K562 (cell line): ENCODE data around the gene CPB1. TPM values are rescaled to one million over a fixed set of nuclear protein-coding genes. Genes with fewer than 3 reads are reported as not detected.

Experiments used
- ATAC-seq: fragments of 200-7000 bp; cut with Tn5 transposase; 3 replicates; pipeline ENCODE4 v1.9.1; 2020; ENCODE audit warnings: moderate library complexity
- BruUV-seq: library from RNA; stranded (reverse); fragments of 400-500 nt; replicated peaks from 2 replicates; lab custom pipeline; 2021; lab: Mats Ljungman, UMichigan
- CTCF ChIA-PET: fragments of 300-600 bp; formaldehyde crosslinking; extraction: SDS; loops from one replicate; lab custom pipeline; 2021; ENCODE audit warnings: low intra/inter-chr PET ratio; lab: Yijun Ruan, JAX
- POLR2A ChIA-PET: fragments of 300-600, 350-650 bp; sonication (Branson Sonifier 250); formaldehyde crosslinking; extraction: SDS; loops from one replicate; lab custom pipeline; 2021; ENCODE audit warnings: antibody characterized with exemption, inconsistent platforms; lab: Yijun Ruan, JAX
- DNase-seq, 4 experiments: peaks; one replicate each; pipeline versions ENCODE4 v3.0.0 to v3.0.0-alpha.2; 2011 to 2018; ENCODE audit warnings: low spot score in 3 of 4, mixed read lengths in 3 of 4; ENCODE audit errors: extremely low read depth in 1 of 4
- FAIRE-seq: peaks from 2 replicates; lab custom pipeline; 2011; peaks lifted over from hg19 to GRCh38; lab: Jason Lieb, UNC
- H2AFZ ChIP-seq: 2 replicates; pipeline ENCODE4 v1.6.0; 2011; ENCODE audit warnings: low read depth, low read length, control low read depth, inconsistent platforms
- H3K27ac ChIP-seq: fragments of 200-600 bp; 3 replicates; pipeline ENCODE4 v1.8.0; 2011; ENCODE audit warnings: low read depth, mild to moderate bottlenecking, control low read depth, inconsistent platforms, low read length, moderate library complexity, mixed read lengths; ENCODE audit errors: extremely low read depth
- H3K27me3 ChIP-seq, 2 experiments: fragments of 300-600 bp in 1 of 2; 2 replicates in 1 of 2; 3 replicates in 1 of 2; pipeline versions ENCODE4 v1.6.0 to v1.8.0; 2011; ENCODE audit warnings: inconsistent platforms in 2 of 2, low read length in 2 of 2, mild to moderate bottlenecking in 1 of 2, mixed read lengths in 1 of 2, moderate library complexity in 1 of 2; ENCODE audit not compliant: control insufficient read depth in 2 of 2, insufficient read depth in 2 of 2
- H3K36me3 ChIP-seq: fragments of 300-600 bp; 3 replicates; pipeline ENCODE4 v1.8.0; 2011; ENCODE audit warnings: mild to moderate bottlenecking, low read length, inconsistent platforms; ENCODE audit not compliant: control insufficient read depth, insufficient read depth
- H3K4me1 ChIP-seq, 2 experiments: fragments of 200-600 bp in 1 of 2; replicated peaks in 1 of 2; 2 replicates in 1 of 2; 3 replicates in 1 of 2; pipeline versions ENCODE4 v1.5.1 to v1.8.0; 2011; ENCODE audit warnings: inconsistent platforms in 2 of 2, low read length in 2 of 2, mild to moderate bottlenecking in 1 of 2, mixed read lengths in 1 of 2, moderate library complexity in 1 of 2; ENCODE audit not compliant: control insufficient read depth in 2 of 2, insufficient read depth in 2 of 2
- H3K4me2 ChIP-seq: 2 replicates; pipeline ENCODE4 v1.6.1; 2011; ENCODE audit warnings: low read length, control low read depth, inconsistent platforms, mixed read lengths; ENCODE audit not compliant: insufficient read depth
- H3K4me3 ChIP-seq: fragments of 200-600 bp; sonication (generic), shearing (Covaris generic); 2 replicates; pipeline ENCODE4 v1.5.1; 2016; ENCODE audit warnings: control low read depth, inconsistent platforms
- H3K79me2 ChIP-seq: fragments of 200-600 bp; 3 replicates; pipeline ENCODE4 v1.8.0; 2011; ENCODE audit warnings: low read length, inconsistent platforms; ENCODE audit not compliant: control insufficient read depth, insufficient read depth
- H3K9ac ChIP-seq, 2 experiments: 2 replicates each; pipeline versions ENCODE4 v1.6.0 to v1.6.1; 2011; ENCODE audit warnings: low read depth in 2 of 2, low read length in 2 of 2, control low read depth in 1 of 2, inconsistent platforms in 1 of 2, mild to moderate bottlenecking in 1 of 2, mixed read lengths in 1 of 2; ENCODE audit not compliant: insufficient read depth in 1 of 2
- H3K9me1 ChIP-seq: one replicate; pipeline ENCODE4 v1.6.0; 2011; ENCODE audit warnings: inconsistent platforms, mild to moderate bottlenecking, low read length, moderate library complexity; ENCODE audit not compliant: control insufficient read depth, insufficient read depth
- H3K9me3 ChIP-seq: replicated peaks from 2 replicates; pipeline ENCODE4 v1.5.1; 2011; ENCODE audit warnings: low read depth, low read length, inconsistent platforms; ENCODE audit not compliant: control insufficient read depth, insufficient read depth
- H4K20me1 ChIP-seq: replicated peaks from 2 replicates; pipeline ENCODE4 v1.6.1; 2011; ENCODE audit warnings: low read length, inconsistent platforms, mixed read lengths; ENCODE audit not compliant: control insufficient read depth, insufficient read depth
- ATF6 ChIP-seq: sonication (generic); formaldehyde crosslinking; IDR thresholded peaks from 2 replicates; pipeline ENCODE4 v1.4.0; 2020; ENCODE audit warnings: mild to moderate bottlenecking, missing genetic modification reagents
- CBX1 ChIP-seq: sonication (generic); IDR thresholded peaks from 2 replicates; pipeline ENCODE4 v1.6.1; 2016; ENCODE audit warnings: antibody characterized with exemption, low read depth, mild to moderate bottlenecking
- CSDE1 ChIP-seq, 2 experiments: fragments of 450-650 bp; IDR thresholded peaks; 2 replicates each; pipeline ENCODE4 v1.6.1; 2016; ENCODE audit warnings: mild to moderate bottlenecking in 1 of 2
- FOXK1 ChIP-seq: sonication (generic); formaldehyde crosslinking; IDR thresholded peaks from 2 replicates; pipeline ENCODE4 v1.8.0; 2022; ENCODE audit warnings: missing genetic modification reagents, mild to moderate bottlenecking, borderline replicate concordance
- GATAD2B ChIP-seq: fragments of 450-650 bp; IDR thresholded peaks from 2 replicates; pipeline ENCODE4 v1.6.1; 2017; ENCODE audit warnings: mild to moderate bottlenecking, borderline replicate concordance
- HMGXB4 ChIP-seq: sonication (generic); formaldehyde crosslinking; IDR thresholded peaks from 2 replicates; pipeline ENCODE4 v1.8.1; 2023; ENCODE audit warnings: mild to moderate bottlenecking, missing genetic modification reagents
- MCM7 ChIP-seq, 2 experiments: fragments of 450-650 bp; IDR thresholded peaks; 2 replicates each; pipeline ENCODE4 v1.6.1; 2016 to 2018
- MLLT1 ChIP-seq, 2 experiments: fragments of 450-650 bp; IDR thresholded peaks; 2 replicates each; pipeline ENCODE4 v1.6.1; 2016
- OTX1 ChIP-seq: fragments of 450-650 bp; formaldehyde crosslinking; IDR thresholded peaks from 2 replicates; pipeline ENCODE4 v1.4.0; 2022; ENCODE audit warnings: mild to moderate bottlenecking
- PML ChIP-seq: IDR thresholded peaks from 2 replicates; pipeline ENCODE4 v1.6.1; 2012; ENCODE audit warnings: low read length, inconsistent platforms
- SP2 ChIP-seq: IDR thresholded peaks from 2 replicates; pipeline ENCODE4 v1.6.1; 2011; ENCODE audit warnings: mild to moderate bottlenecking, low read depth, low read length, moderate library complexity; ENCODE audit not compliant: poor library complexity, severe bottlenecking; ENCODE audit errors: extremely low read depth
- SPI1 ChIP-seq: IDR thresholded peaks from 2 replicates; pipeline ENCODE4 v1.6.1; 2011; ENCODE audit warnings: low read depth, low read length, control low read depth, borderline replicate concordance
- SRSF1 ChIP-seq: fragments of 200-400 bp; formaldehyde crosslinking; IDR thresholded peaks from 2 replicates; pipeline ENCODE4 v1.6.1; 2017; ENCODE audit warnings: mild to moderate bottlenecking, low read depth, low read length, moderate library complexity
- TCF3 ChIP-seq: sonication (generic); formaldehyde crosslinking; IDR thresholded peaks from 2 replicates; pipeline ENCODE4 v1.4.0; 2020; ENCODE audit warnings: mild to moderate bottlenecking, missing genetic modification reagents
- ZNF780A ChIP-seq: fragments of 250-450 bp; sonication (Bioruptor Pico); IDR thresholded peaks from 2 replicates; pipeline ENCODE4 v1.5.0; 2021; ENCODE audit warnings: mild to moderate bottlenecking
- ZNF830 ChIP-seq: fragments of 250-450 bp; sonication (Bioruptor Pico); IDR thresholded peaks from 2 replicates; pipeline ENCODE4 v1.5.0; 2021; ENCODE audit warnings: mild to moderate bottlenecking
- WGBS: fragments of 100-300 bp; shearing (Covaris generic); methylation state at CpG from one replicate; pipeline ENCODE4 v1.1.6; 2016; ENCODE audit warnings: low coverage, mixed read lengths; ENCODE audit not compliant: insufficient coverage; ENCODE audit errors: missing lambda C conversion rate; 5-methylcytosine and 5-hydroxymethylcytosine counted together
- in situ Hi-C: fragments of 300-500 bp; cut with MboI; formaldehyde crosslinking; loops from 4 replicates; pipeline ENCODE4 v1.15.0; 2018; ENCODE audit warnings: inconsistent platforms, mixed read lengths
- intact Hi-C: fragments of 100-400 bp; cut with micrococcal nuclease; formaldehyde crosslinking; loops from 2 replicates; pipeline ENCODE4 v1.14.2; 2022
- polyA plus RNA-seq, 8 experiments: library from polyadenylated mRNA; depleted of rRNA in 4 of 8; stranded (reverse) in 5 of 8; unstranded in 3 of 8; fragments of >200 nt; fragmentation: Nextera tagmentation in 2 of 8; fragmentation: Illumina TruSeq in 1 of 8; extraction: Ambion mirVana in 2 of 8; extraction: Trizol in 1 of 8; gene quantifications; 2 replicates each; pipeline versions ENCODE4 v1.2.1 to v1.2.3, GENCODE V29; 2011 to 2014; ENCODE audit warnings: inconsistent platforms in 1 of 8, missing spikeins in 1 of 8
- total RNA-seq, 7 experiments: library from RNA; depleted of rRNA in 6 of 7; stranded (reverse); fragments of >200 nt in 6 of 7; fragmentation: Illumina TruSeq in 2 of 7; extraction: Trizol in 2 of 7; gene quantifications; 2 replicates each; pipeline versions ENCODE4 v1.2.1 to v1.2.3, GENCODE V29; 2011 to 2021; ENCODE audit warnings: low replicate concordance in 1 of 7

The CPB1 gene
- total and polyA plus RNA-seq, 9 of the 15 experiments (the other 6 are each of a cell fraction or from before 2014, with no cell fraction given): 3.7 TPM; not detected in 8

DNA sequence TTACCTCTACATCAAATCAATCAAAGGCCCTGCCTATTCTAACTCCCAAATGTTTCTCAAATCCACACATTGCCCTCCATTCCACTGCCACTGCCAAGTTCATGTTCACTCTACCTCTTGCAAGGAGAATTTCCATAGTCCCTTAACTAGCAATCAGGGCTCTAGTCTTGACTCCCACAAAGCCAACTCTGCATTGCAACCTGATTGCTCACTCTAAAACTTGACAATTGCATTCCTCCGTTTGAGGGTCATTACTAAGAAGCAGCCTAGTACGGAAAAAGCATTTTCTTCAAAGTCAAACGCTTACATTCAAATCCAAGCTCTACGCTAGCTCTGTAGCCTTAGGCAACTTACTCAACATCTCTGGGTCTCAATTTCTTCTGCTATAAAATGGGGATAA, 38.6 kb downstream of the CPB1 start:
- Histone ChIP-seq H3K4me2 (no peak overlapping the region), H3K79me2 (no peaks in the 10 kb centered on the region), H3K9ac (no peak overlapping the region), H3K4me1 (no peaks in the 10 kb centered on the region), H3K9me1 (no peaks in the 10 kb centered on the region), H3K27me3 (no peaks in the 10 kb centered on the region), H3K9me3 (no peaks in the 10 kb centered on the region), H3K4me3 (no peak overlapping the region), H4K20me1 (no peaks in the 10 kb centered on the region), H3K27ac (no peak overlapping the region), H2AFZ (no peak overlapping the region), H3K36me3 (no peaks in the 10 kb centered on the region)
- 0% methylated on average over 4 of the region's 4 CpGs for WGBS
- intact Hi-C loops: loop anchor here (10.0 kb wide), 1 partner anchor 259 kb away; the partner anchor contains the start of gene HPS3
- POLR2A ChIA-PET: no interaction called here
- DNase-seq: no peak
- FAIRE-seq: no peak
- CTCF ChIA-PET: no interaction called here
- BruUV-seq: no TSS peak
- ATAC-seq: no peak
- TF ChIP-seq SP2: no peak
- TF ChIP-seq MLLT1 (IDR thresholded peaks at IDR 0.05): no peak
- TF ChIP-seq ZNF830: no peak
- TF ChIP-seq CSDE1 (IDR thresholded peaks at IDR 0.05): no peak
- no peak for TF ChIP-seq ATF6 (CRISPR knock-in tag)
- TF ChIP-seq CBX1: no peak
- TF ChIP-seq SPI1: no peak
- no peak for TF ChIP-seq TCF3 (CRISPR knock-in tag)
- no peak for TF ChIP-seq MCM7 (IDR thresholded peaks at IDR 0.05)
- no peak for TF ChIP-seq FOXK1
- TF ChIP-seq OTX1: no peak
- TF ChIP-seq HMGXB4: no peak
- no peak for TF ChIP-seq ZNF780A (CRISPR knock-in tag)
- no peak for TF ChIP-seq SRSF1
- no peak for TF ChIP-seq PML
- no peak for TF ChIP-seq GATAD2B
- in situ Hi-C loops: no loop called here
